ENCODE results near the gene MYO1C. TPM values are rescaled to one million over a fixed set of nuclear protein-coding genes. Genes with fewer than 3 reads are reported as not detected.

Gene MYO1C, protein sequence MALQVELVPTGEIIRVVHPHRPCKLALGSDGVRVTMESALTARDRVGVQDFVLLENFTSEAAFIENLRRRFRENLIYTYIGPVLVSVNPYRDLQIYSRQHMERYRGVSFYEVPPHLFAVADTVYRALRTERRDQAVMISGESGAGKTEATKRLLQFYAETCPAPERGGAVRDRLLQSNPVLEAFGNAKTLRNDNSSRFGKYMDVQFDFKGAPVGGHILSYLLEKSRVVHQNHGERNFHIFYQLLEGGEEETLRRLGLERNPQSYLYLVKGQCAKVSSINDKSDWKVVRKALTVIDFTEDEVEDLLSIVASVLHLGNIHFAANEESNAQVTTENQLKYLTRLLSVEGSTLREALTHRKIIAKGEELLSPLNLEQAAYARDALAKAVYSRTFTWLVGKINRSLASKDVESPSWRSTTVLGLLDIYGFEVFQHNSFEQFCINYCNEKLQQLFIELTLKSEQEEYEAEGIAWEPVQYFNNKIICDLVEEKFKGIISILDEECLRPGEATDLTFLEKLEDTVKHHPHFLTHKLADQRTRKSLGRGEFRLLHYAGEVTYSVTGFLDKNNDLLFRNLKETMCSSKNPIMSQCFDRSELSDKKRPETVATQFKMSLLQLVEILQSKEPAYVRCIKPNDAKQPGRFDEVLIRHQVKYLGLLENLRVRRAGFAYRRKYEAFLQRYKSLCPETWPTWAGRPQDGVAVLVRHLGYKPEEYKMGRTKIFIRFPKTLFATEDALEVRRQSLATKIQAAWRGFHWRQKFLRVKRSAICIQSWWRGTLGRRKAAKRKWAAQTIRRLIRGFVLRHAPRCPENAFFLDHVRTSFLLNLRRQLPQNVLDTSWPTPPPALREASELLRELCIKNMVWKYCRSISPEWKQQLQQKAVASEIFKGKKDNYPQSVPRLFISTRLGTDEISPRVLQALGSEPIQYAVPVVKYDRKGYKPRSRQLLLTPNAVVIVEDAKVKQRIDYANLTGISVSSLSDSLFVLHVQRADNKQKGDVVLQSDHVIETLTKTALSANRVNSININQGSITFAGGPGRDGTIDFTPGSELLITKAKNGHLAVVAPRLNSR
- 10 to 100 TPM; 24.8 to 76.6 (median 58.6) TPM for total RNA-seq

DNA sequence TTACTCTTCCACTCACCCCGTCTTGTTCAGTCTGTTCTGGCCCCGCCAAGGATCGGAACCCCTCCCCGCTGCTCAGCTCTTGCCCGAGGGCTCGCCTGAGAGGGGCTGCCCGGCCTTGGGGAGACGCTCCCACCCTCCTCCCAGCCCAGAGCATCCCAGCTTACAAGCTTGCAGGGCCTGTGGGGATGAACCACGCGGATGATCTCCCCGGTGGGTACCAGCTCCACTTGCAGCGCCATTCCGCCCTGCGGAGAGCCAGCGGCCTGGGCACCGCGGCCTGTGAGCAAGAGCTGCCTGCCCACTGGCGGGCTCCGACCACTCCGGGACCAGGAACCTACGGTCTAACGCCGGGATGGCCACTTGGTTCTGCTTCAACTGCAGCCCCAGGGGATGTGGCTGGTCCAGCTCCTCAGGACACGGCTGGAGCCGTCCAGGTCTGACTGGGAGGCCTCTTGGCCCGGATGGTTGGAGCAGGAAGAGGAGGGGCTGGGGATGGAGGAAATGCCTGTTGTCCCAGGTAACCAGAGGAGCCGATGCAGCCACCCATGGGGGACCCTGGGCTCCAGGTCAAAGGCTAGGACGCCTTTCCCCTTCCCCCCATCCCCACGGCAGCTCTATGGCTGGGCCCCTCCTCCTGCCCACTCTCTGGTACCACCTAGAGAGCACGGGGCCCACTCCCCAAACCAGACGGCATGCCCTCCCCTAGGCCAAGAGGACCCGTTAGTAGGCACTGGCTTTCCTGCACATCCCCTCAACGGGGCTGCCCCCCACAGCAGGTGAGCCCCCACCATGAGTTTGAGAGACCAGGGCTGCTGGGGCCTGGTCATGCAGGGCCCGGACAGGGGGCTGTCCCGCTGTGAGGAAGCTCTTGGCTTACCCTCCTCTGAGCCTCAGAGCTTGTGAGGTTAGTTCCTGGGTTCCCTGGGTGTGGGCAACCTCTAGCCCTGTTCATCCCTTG, at the start of gene MYO1C:
TSS of gene MYO1C (minus strand) at position 438 of the 958 bp plus-strand sequence. CDS start at position 239, 199 bp downstream.
- TF ChIP-seq POLR2A (IDR thresholded peaks at IDR 0.05): no peak
- TF ChIP-seq, protein P1, sequence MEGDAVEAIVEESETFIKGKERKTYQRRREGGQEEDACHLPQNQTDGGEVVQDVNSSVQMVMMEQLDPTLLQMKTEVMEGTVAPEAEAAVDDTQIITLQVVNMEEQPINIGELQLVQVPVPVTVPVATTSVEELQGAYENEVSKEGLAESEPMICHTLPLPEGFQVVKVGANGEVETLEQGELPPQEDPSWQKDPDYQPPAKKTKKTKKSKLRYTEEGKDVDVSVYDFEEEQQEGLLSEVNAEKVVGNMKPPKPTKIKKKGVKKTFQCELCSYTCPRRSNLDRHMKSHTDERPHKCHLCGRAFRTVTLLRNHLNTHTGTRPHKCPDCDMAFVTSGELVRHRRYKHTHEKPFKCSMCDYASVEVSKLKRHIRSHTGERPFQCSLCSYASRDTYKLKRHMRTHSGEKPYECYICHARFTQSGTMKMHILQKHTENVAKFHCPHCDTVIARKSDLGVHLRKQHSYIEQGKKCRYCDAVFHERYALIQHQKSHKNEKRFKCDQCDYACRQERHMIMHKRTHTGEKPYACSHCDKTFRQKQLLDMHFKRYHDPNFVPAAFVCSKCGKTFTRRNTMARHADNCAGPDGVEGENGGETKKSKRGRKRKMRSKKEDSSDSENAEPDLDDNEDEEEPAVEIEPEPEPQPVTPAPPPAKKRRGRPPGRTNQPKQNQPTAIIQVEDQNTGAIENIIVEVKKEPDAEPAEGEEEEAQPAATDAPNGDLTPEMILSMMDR (IDR thresholded peaks at IDR 0.05 in 4 of 5, conservative IDR thresholded peaks at IDR 0.05 in 1 of 5): no peak
- H3K27me3 ChIP-seq: no peaks in the 10 kb centered on the region
- in situ Hi-C loops (cut with MboI; ENCODE audit: low sequenced_read_pairs in 4 of 4) (no loop called here), intact Hi-C loops (cut with DNase I; ENCODE audit: low total_unique reads) (no loop called here)
- ATAC-seq (no peak), DNase-seq (peak in 1 of 2 donors; percentile 28)
- H3K36me3 ChIP-seq: peaks cover 0 to 18% of the 10 kb centered on the region in 2 donors
- peak within 1 kb of the TSS; percentile 78 to 87 (median 84) for H3K27ac ChIP-seq
- peak within 1 kb of the TSS; percentile 59 to 73 (median 67) for H3K4me3 ChIP-seq
- peaks cover 54 to 67% of the 10 kb centered on the region in 2 donors for H3K4me1 ChIP-seq
- no peaks in the 10 kb centered on the region for H3K9me3 ChIP-seq

DNA sequence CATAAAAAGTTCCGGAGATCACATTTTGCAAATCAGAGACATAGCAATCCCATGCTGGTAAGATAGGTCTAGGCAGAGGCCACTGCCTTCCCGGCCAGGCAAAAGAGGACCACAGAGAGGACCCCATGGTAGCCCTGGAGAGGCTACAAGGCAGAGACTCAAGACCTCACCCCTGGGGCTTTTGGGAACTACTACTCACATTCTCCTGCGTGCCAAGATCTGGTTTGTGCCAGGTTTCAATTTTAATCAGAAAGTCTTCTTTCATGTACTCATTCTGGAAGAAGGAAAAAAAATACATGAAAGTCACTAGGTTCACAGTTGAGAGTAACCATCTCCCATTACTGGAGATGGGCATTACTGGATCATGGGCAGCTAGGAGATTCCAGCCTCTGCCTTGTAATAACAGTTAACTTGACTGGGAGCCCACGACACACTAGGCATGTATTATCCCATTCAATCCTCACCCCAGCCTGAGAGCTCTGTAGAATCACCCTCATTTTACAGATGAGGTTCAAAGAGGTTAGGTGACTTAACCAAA, 49.0 kb upstream of the MYO1C start:
- DNase-seq (no peak), ATAC-seq (no peak)
- Histone ChIP-seq H3K4me3 (no peak overlapping the region), H3K4me1 (no peaks in the 10 kb centered on the region), H3K36me3 (peaks cover 0 to 59% of the 10 kb centered on the region in 2 donors), H3K9me3 (no peaks in the 10 kb centered on the region), H3K27ac (no peak overlapping the region), H3K27me3 (no peaks in the 10 kb centered on the region)
- intact Hi-C loops (cut with DNase I; ENCODE audit: low total_unique reads): no loop called here
- in situ Hi-C loops (cut with MboI; ENCODE audit: low sequenced_read_pairs in 4 of 4): loop anchor here in 1 of 4 donors (25.0 kb wide), 1 partner anchor 279 kb away; the partner anchor contains the start of gene BHLHA9
- TF ChIP-seq POLR2A (IDR thresholded peaks at IDR 0.05): no peak
- TF ChIP-seq, protein P1 (IDR thresholded peaks at IDR 0.05 in 4 of 5, conservative IDR thresholded peaks at IDR 0.05 in 1 of 5): no peak

DNA sequence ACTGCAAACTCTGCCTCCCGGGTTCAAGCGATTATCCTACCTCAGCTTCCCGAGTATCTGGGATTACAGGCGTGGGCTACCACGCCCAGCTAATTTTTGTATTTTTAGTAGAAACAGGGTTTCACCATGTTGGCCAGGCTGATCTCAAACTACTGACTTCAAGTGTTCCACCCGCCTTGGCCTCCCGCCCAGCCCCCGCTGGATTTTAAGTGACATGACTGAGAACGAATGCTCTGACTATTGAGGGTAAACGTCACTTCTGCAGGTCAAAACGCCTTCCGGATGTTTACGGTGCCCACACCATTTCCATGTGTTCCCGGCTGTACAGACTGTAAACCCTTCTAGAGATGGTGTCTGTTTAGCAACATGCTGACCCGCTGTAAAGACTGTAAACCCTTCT, 47.3 kb upstream of the MYO1C start:
- Histone ChIP-seq H3K9me3 (no peaks in the 10 kb centered on the region), H3K4me3 (no peak overlapping the region), H3K27ac (no peak overlapping the region), H3K36me3 (peaks cover 0 to 64% of the 10 kb centered on the region in 2 donors), H3K4me1 (no peaks in the 10 kb centered on the region), H3K27me3 (no peaks in the 10 kb centered on the region)
- ATAC-seq (no peak), DNase-seq (no peak)
- TF ChIP-seq, protein P1 (IDR thresholded peaks at IDR 0.05 in 4 of 5, conservative IDR thresholded peaks at IDR 0.05 in 1 of 5): no peak
- no peak for TF ChIP-seq POLR2A (IDR thresholded peaks at IDR 0.05)
- intact Hi-C loops (cut with DNase I; ENCODE audit: low total_unique reads): no loop called here
- in situ Hi-C loops (cut with MboI; ENCODE audit: low sequenced_read_pairs in 4 of 4): loop anchor here in 1 of 4 donors (25.0 kb wide), 1 partner anchor 278 kb away; the partner anchor contains the start of gene BHLHA9

All from gastrocnemius medialis (tissue), 4 donors.